Measurements from ENCODE around the gene EIF2AK3.

EIF2AK3 gene

GRCh38 chr2:88641330-88641729 lies 14.1 kb upstream of the EIF2AK3 start:
- TF ChIP-seq CTCF (IDR thresholded peaks at IDR 0.05; ENCODE audit: low read depth, low read length), result no peak
- Histone ChIP-seq H3K4me3 (ENCODE audit: low read depth, low read length) (no peak overlapping the region), H3K9me3 (ENCODE audit: severe bottlenecking) (no peaks in the 10 kb centered on the region), H3K27me3 (ENCODE audit: insufficient read depth, low read depth, severe bottlenecking) (no peaks in the 10 kb centered on the region), H3K27ac (no peak overlapping the region), H3K36me3 (no peaks in the 10 kb centered on the region)
- DNase-seq, result no peak

- no peak overlapping the region for H3K27ac ChIP-seq
- H3K4me3 ChIP-seq (ENCODE audit: low read depth, low read length), result no peak overlapping the region
- H3K9me3 ChIP-seq (ENCODE audit: severe bottlenecking), result no peaks in the 10 kb centered on the region
- TF ChIP-seq CTCF (IDR thresholded peaks at IDR 0.05; ENCODE audit: low read depth, low read length), result no peak
- no peaks in the 10 kb centered on the region for H3K27me3 ChIP-seq (ENCODE audit: insufficient read depth, low read depth, severe bottlenecking)
- H3K36me3 ChIP-seq, result no peaks in the 10 kb centered on the region
- DNase-seq, result no peak
These were observed 12.6 kb upstream of the EIF2AK3 start for GRCh38 chr2:88639865-88640264.

- DNase-seq, result no peak
These were observed 11.5 kb upstream of the EIF2AK3 start for GRCh38 chr2:88638743-88639142.

GRCh38 chr2:88638123-88638650 lies 10.9 kb upstream of the EIF2AK3 start:
- H3K27ac ChIP-seq, result no peak overlapping the region
- TF ChIP-seq CTCF (IDR thresholded peaks at IDR 0.05; ENCODE audit: low read depth, low read length), result no peak
- H3K9me3 ChIP-seq (ENCODE audit: severe bottlenecking), result no peaks in the 10 kb centered on the region
- no peak overlapping the region for H3K4me3 ChIP-seq (ENCODE audit: low read depth, low read length)
- H3K36me3 ChIP-seq, result no peaks in the 10 kb centered on the region
- no peaks in the 10 kb centered on the region for H3K27me3 ChIP-seq (ENCODE audit: insufficient read depth, low read depth, severe bottlenecking)
- no peak for DNase-seq

More at GRCh38 chr2:88638743-88639142, 11.5 kb upstream of the EIF2AK3 start:
- no peak for TF ChIP-seq CTCF (IDR thresholded peaks at IDR 0.05; ENCODE audit: low read depth, low read length)
- no peaks in the 10 kb centered on the region for H3K9me3 ChIP-seq (ENCODE audit: severe bottlenecking)
- no peaks in the 10 kb centered on the region for H3K27me3 ChIP-seq (ENCODE audit: insufficient read depth, low read depth, severe bottlenecking)
- H3K36me3 ChIP-seq, result no peaks in the 10 kb centered on the region
- no peak overlapping the region for H3K27ac ChIP-seq
- no peak overlapping the region for H3K4me3 ChIP-seq (ENCODE audit: low read depth, low read length)

GRCh38 chr2:88637464-88637863 lies 10.2 kb upstream of the EIF2AK3 start:
- H3K9me3 ChIP-seq (ENCODE audit: severe bottlenecking), result no peaks in the 10 kb centered on the region
- no peaks in the 10 kb centered on the region for H3K27me3 ChIP-seq (ENCODE audit: insufficient read depth, low read depth, severe bottlenecking)
- no peak overlapping the region for H3K27ac ChIP-seq
- H3K4me3 ChIP-seq (ENCODE audit: low read depth, low read length), result no peak overlapping the region
- H3K36me3 ChIP-seq, result no peaks in the 10 kb centered on the region
- DNase-seq, result no peak
- no peak for TF ChIP-seq CTCF (IDR thresholded peaks at IDR 0.05; ENCODE audit: low read depth, low read length)

- Histone ChIP-seq H3K27me3 (ENCODE audit: insufficient read depth, low read depth, severe bottlenecking) (no peaks in the 10 kb centered on the region), H3K4me3 (ENCODE audit: low read depth, low read length) (no peak overlapping the region), H3K27ac (no peak overlapping the region), H3K9me3 (ENCODE audit: severe bottlenecking) (no peaks in the 10 kb centered on the region), H3K36me3 (no peaks in the 10 kb centered on the region)
- no peak for TF ChIP-seq CTCF (IDR thresholded peaks at IDR 0.05; ENCODE audit: low read depth, low read length)
- DNase-seq, result no peak
These were observed 8.8 kb upstream of the EIF2AK3 start for GRCh38 chr2:88636026-88636425.

Data from WERI-Rb-1 (cell line).